Hepatocyte (in vitro differentiated cells): ENCODE measurements around the gene PSMA7. TPM values are rescaled to one million over a fixed set of nuclear protein-coding genes. Genes with fewer than 3 reads are reported as not detected.

Source experiments
- DNase-seq: peaks from one replicate; pipeline ENCODE4 v3.0.0-alpha.2; 2016; ENCODE audit warnings: low spot score
- H2AFZ ChIP-seq: fragments of 200-600 bp; sonication (generic); 2 replicates; pipeline ENCODE4 v1.6.0; 2016; ENCODE audit warnings: antibody characterized with exemption, mild to moderate bottlenecking
- H3K27ac ChIP-seq: fragments of 200-600 bp; sonication (generic); 2 replicates; pipeline ENCODE4 v1.5.1; 2016; ENCODE audit warnings: mild to moderate bottlenecking
- H3K27me3 ChIP-seq: fragments of 200-600 bp; sonication (generic); 2 replicates; pipeline ENCODE4 v1.6.1; 2016
- H3K36me3 ChIP-seq: fragments of 200-600 bp; sonication (generic); replicated peaks from 2 replicates; pipeline ENCODE4 v1.5.1; 2016; ENCODE audit warnings: low read depth; ENCODE audit not compliant: insufficient read depth
- H3K4me1 ChIP-seq: fragments of 200-600 bp; sonication (generic); 2 replicates; pipeline ENCODE4 v1.5.1; 2016; ENCODE audit warnings: mild to moderate bottlenecking, moderate library complexity; ENCODE audit not compliant: insufficient read depth
- H3K4me2 ChIP-seq: fragments of 200-600 bp; sonication (generic); 2 replicates; pipeline ENCODE4 v1.6.0; 2016
- H3K4me3 ChIP-seq: fragments of 200-600 bp; sonication (generic); 2 replicates; pipeline ENCODE4 v1.5.1; 2016; ENCODE audit warnings: mild to moderate bottlenecking
- H3K79me2 ChIP-seq: fragments of 200-600 bp; sonication (generic); 2 replicates; pipeline ENCODE4 v1.6.0; 2017; ENCODE audit warnings: mild to moderate bottlenecking
- H3K9me2 ChIP-seq: fragments of 200-600 bp; sonication (generic); replicated peaks from 2 replicates; pipeline ENCODE4 v1.6.0; 2017; ENCODE audit warnings: mild to moderate bottlenecking; ENCODE audit not compliant: insufficient read depth
- H3K9me3 ChIP-seq: fragments of 200-600 bp; sonication (generic); 2 replicates; pipeline ENCODE4 v1.5.1; 2016; ENCODE audit warnings: low read depth, mild to moderate bottlenecking
- H4K20me1 ChIP-seq: fragments of 200-600 bp; sonication (generic); 2 replicates; pipeline ENCODE4 v1.6.0; 2016; ENCODE audit warnings: mild to moderate bottlenecking; ENCODE audit not compliant: insufficient read depth, poor library complexity, severe bottlenecking
- EZH2 ChIP-seq: fragments of 200-600 bp; sonication (generic); IDR thresholded peaks from 2 replicates; pipeline ENCODE4 v1.6.1; 2016; ENCODE audit warnings: antibody characterized with exemption, mild to moderate bottlenecking, borderline replicate concordance
- EZH2phosphoT487 ChIP-seq: fragments of 200-600 bp; sonication (generic); IDR thresholded peaks from one replicate; pipeline ENCODE4 v1.6.1; 2018; ENCODE audit warnings: antibody characterized with exemption, mild to moderate bottlenecking, low read depth, moderate library complexity; ENCODE audit not compliant: unreplicated experiment, severe bottlenecking
- WGBS: methylation state at CpG from one replicate; pipeline ENCODE4 v1.1.6; 2016; ENCODE audit warnings: low lambda C conversion rate; ENCODE audit errors: missing lambda C conversion rate; 5-methylcytosine and 5-hydroxymethylcytosine counted together
- polyA plus RNA-seq: library from polyadenylated mRNA; unstranded; fragments of >200 nt; fragmentation: Nextera tagmentation; extraction: Ambion mirVana; gene quantifications from 2 replicates; pipeline ENCODE4 v1.2.1, GENCODE V29; 2016
- total RNA-seq: library from RNA; depleted of rRNA; stranded (reverse); fragments of >200 nt; gene quantifications from 2 replicates; pipeline ENCODE4 v1.2.3, GENCODE V29; 2014
- TF ChIP-seq, protein P1 (sequence below): fragments of 200-600 bp; sonication (generic); IDR thresholded peaks from 2 replicates; pipeline ENCODE4 v1.5.1; 2016; ENCODE audit warnings: antibody characterized with exemption, mild to moderate bottlenecking; ENCODE audit not compliant: poor library complexity

PSMA7 gene
- total and polyA plus RNA-seq, 2 experiments from 2014 or later: 277 to 408 TPM

DNA sequence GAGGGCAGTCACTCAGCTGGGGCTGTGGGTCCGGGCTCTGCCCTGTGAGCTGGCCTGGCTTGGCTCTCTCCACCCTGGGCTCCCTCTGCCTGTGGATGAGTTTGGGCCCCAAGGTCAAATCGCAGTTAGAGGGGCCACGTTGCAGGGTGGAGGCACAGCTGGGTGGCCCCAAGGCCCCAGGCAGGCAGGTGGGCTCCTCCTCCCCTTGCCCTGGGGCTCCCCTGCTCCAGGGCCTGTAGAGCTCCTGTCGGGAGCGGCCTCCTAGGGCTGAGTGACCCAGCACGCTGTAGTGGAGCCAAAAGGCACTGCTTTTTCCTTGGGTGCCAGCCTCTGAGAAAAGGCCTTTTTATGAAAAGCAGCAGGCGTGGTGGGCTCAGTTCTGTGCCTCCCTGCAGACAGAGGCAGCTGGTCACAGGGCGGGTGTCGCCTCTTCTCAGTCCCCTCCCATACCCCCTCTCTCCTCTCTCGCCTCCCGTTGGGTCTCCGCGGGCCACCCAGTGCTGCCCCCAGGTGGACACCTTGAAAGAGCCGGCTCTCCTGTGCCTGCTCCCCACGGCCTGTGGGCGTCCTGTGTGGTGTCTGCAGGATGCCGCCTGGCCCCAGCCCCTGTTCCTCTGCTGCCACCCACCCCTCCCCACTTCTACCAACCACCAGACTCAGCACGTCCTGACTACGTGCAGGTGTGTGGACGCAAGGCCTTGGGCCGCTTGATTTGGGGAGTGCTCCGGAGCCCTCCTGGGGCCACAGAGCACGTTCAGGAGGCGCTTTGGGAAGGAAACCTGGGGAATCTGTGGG is 13.6 kb upstream of the PSMA7 start:
- Histone ChIP-seq H3K4me2 (no peak overlapping the region), H2AFZ (no peak overlapping the region), H3K9me3 (no peaks in the 10 kb centered on the region), H3K36me3 (no peaks in the 10 kb centered on the region), H3K79me2 (peaks cover 64% of the 10 kb centered on the region), H3K4me3 (no peak overlapping the region), H3K27me3 (no peaks in the 10 kb centered on the region), H3K9me2 (no peaks in the 10 kb centered on the region), H4K20me1 (peaks cover 39% of the 10 kb centered on the region), H3K27ac (no peak overlapping the region), H3K4me1 (no peaks in the 10 kb centered on the region)
- 57% methylated on average over 24 of the region's 24 CpGs for WGBS
- TF ChIP-seq EZH2phosphoT487 (no peak), EZH2 (no peak)
- TF ChIP-seq, protein P1, sequence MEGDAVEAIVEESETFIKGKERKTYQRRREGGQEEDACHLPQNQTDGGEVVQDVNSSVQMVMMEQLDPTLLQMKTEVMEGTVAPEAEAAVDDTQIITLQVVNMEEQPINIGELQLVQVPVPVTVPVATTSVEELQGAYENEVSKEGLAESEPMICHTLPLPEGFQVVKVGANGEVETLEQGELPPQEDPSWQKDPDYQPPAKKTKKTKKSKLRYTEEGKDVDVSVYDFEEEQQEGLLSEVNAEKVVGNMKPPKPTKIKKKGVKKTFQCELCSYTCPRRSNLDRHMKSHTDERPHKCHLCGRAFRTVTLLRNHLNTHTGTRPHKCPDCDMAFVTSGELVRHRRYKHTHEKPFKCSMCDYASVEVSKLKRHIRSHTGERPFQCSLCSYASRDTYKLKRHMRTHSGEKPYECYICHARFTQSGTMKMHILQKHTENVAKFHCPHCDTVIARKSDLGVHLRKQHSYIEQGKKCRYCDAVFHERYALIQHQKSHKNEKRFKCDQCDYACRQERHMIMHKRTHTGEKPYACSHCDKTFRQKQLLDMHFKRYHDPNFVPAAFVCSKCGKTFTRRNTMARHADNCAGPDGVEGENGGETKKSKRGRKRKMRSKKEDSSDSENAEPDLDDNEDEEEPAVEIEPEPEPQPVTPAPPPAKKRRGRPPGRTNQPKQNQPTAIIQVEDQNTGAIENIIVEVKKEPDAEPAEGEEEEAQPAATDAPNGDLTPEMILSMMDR: peak; percentile 74
- peak; percentile 82 for DNase-seq

- Histone ChIP-seq H3K27ac (no peak overlapping the region), H3K27me3 (no peaks in the 10 kb centered on the region), H3K4me2 (no peak overlapping the region), H3K79me2 (peaks cover 70% of the 10 kb centered on the region), H3K36me3 (no peaks in the 10 kb centered on the region), H3K4me1 (no peaks in the 10 kb centered on the region), H4K20me1 (peaks cover 42% of the 10 kb centered on the region), H2AFZ (no peak overlapping the region), H3K9me3 (no peaks in the 10 kb centered on the region), H3K9me2 (no peaks in the 10 kb centered on the region), H3K4me3 (no peak overlapping the region)
- TF ChIP-seq EZH2 (no peak), EZH2phosphoT487 (no peak)
- TF ChIP-seq, protein P1: no peak
- WGBS: 98% methylated on average over 3 of the region's 3 CpGs
- DNase-seq: no peak
Observed at GRCh38 chr20:62156254-62156556, 13.0 kb upstream of the PSMA7 start.

- 93% methylated on average over 29 of the region's 29 CpGs for WGBS
- no peak overlapping the region for H2AFZ ChIP-seq
- peaks cover 48% of the 10 kb centered on the region for H4K20me1 ChIP-seq
Observed at GRCh38 chr20:62155428-62156253, 12.4 kb upstream of the PSMA7 start.

More at GRCh38 chr20:62155428-62156253, 12.4 kb upstream of the PSMA7 start:
- Histone ChIP-seq H3K4me2 (no peak overlapping the region), H3K27me3 (no peaks in the 10 kb centered on the region), H3K4me3 (no peak overlapping the region), H3K79me2 (peaks cover 76% of the 10 kb centered on the region), H3K9me3 (no peaks in the 10 kb centered on the region), H3K36me3 (no peaks in the 10 kb centered on the region), H3K27ac (no peak overlapping the region), H3K9me2 (no peaks in the 10 kb centered on the region), H3K4me1 (no peaks in the 10 kb centered on the region)
- no peak for DNase-seq
- TF ChIP-seq, protein P1: no peak
- TF ChIP-seq EZH2phosphoT487: no peak
- no peak for TF ChIP-seq EZH2
